Suprapubic skin (tissue), 4 donors: Measurements from ENCODE around the gene ADCY3. TPM values are rescaled to one million over a fixed set of nuclear protein-coding genes. Genes with fewer than 3 reads are reported as not detected.

Experiments used
- DNase-seq, 2 donors: peaks; one replicate each; pipeline ENCODE4 v3.0.0-alpha.2; 2019; ENCODE audit warnings: low spot score in 2 of 2
- H3K27ac ChIP-seq: fragments of 200-600 bp; sonication (generic); one replicate; pipeline ENCODE4 v1.5.1; 2019
- H3K27me3 ChIP-seq: fragments of 200-600 bp; sonication (generic); one replicate; pipeline ENCODE4 v1.5.1; 2019
- H3K36me3 ChIP-seq: fragments of 200-600 bp; sonication (generic); one replicate; pipeline ENCODE4 v1.5.1; 2019
- H3K4me1 ChIP-seq: fragments of 200-600 bp; sonication (generic); one replicate; pipeline ENCODE4 v1.5.1; 2019
- H3K4me3 ChIP-seq: fragments of 200-600 bp; sonication (generic); one replicate; pipeline ENCODE4 v1.5.1; 2019; ENCODE audit warnings: mild to moderate bottlenecking
- H3K9me3 ChIP-seq: fragments of 200-600 bp; sonication (generic); one replicate; pipeline ENCODE4 v1.5.1; 2019
- CTCF ChIP-seq, 2 donors: fragments of 200-600 bp in 1 of 2; fragments of 450-650 bp in 1 of 2; sonication (generic) in 1 of 2; IDR thresholded peaks; one replicate each; pipeline ENCODE4 v1.5.1; 2016 to 2019; ENCODE audit warnings: antibody characterized with exemption in 2 of 2, mild to moderate bottlenecking in 1 of 2, moderate library complexity in 1 of 2
- EP300 ChIP-seq: sonication (generic); formaldehyde crosslinking; IDR thresholded peaks from one replicate; pipeline ENCODE4 v1.6.1; 2017; ENCODE audit warnings: antibody characterized with exemption
- POLR2A ChIP-seq, 2 donors: fragments of 450-650 bp; IDR thresholded peaks; one replicate each; pipeline ENCODE4 v1.6.1; 2017; ENCODE audit warnings: antibody characterized with exemption in 2 of 2, mild to moderate bottlenecking in 2 of 2, moderate library complexity in 2 of 2
- POLR2AphosphoS5 ChIP-seq, 3 donors: sonication (generic); formaldehyde crosslinking; IDR thresholded peaks; one replicate each; pipeline ENCODE4 v1.6.1; 2017; ENCODE audit warnings: antibody characterized with exemption in 3 of 3
- WGBS: methylation state at CpG from one replicate; pipeline ENCODE4 v1.1.5; 2018; 5-methylcytosine and 5-hydroxymethylcytosine counted together
- total RNA-seq, 4 donors: library from RNA; depleted of rRNA; stranded (reverse); fragments of >200 nt; gene quantifications; one replicate each; pipeline ENCODE4 v1.1.0, GENCODE V29; 2016

The ADCY3 gene
- total RNA-seq, 4 donors from 2014 or later: 45.2 to 108 (median 66.9) TPM

DNA sequence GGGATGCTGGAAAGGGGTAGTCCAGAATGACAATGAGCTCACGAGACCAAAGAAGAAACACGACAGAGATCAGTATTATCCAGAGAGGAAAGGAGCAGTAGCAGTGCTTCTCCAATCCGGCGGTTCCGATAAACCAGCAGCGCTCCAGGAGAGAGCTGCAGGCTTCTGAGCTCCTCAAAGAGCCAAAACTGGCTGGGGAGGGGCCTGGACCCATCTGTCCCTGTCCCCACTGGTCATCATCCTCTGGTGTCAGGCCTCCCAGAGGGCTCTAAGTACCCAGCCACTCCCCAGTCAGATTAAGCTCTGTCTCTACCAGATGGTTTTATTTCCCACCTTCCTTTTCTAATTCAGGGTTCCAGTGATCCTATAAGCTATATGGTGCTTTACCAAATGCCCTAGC, 28.5 kb upstream of the ADCY3 start:
- no peak for TF ChIP-seq POLR2AphosphoS5 (IDR thresholded peaks at IDR 0.05)
- Histone ChIP-seq H3K27ac (no peak overlapping the region), H3K9me3 (no peaks in the 10 kb centered on the region), H3K36me3 (peaks cover 68% of the 10 kb centered on the region), H3K4me3 (no peak overlapping the region), H3K4me1 (no peaks in the 10 kb centered on the region), H3K27me3 (no peaks in the 10 kb centered on the region)
- no peak for DNase-seq
- 85% methylated on average over 6 of the region's 6 CpGs for WGBS

- 93% methylated on average over 3 of the region's 3 CpGs for WGBS
- H3K4me1 ChIP-seq: no peaks in the 10 kb centered on the region
- H3K4me3 ChIP-seq: no peak overlapping the region
- no peak for DNase-seq
- no peaks in the 10 kb centered on the region for H3K9me3 ChIP-seq
- TF ChIP-seq CTCF (IDR thresholded peaks at IDR 0.05) (no peak), EP300 (no peak), POLR2A (IDR thresholded peaks at IDR 0.05) (no peak), POLR2AphosphoS5 (IDR thresholded peaks at IDR 0.05) (no peak)
- H3K27ac ChIP-seq: no peak overlapping the region
- H3K27me3 ChIP-seq: no peaks in the 10 kb centered on the region
- peaks cover 59% of the 10 kb centered on the region for H3K36me3 ChIP-seq
Measured at GRCh38 chr2:24947561-24948157, 27.6 kb upstream of the ADCY3 start.

- Histone ChIP-seq H3K27ac (no peak overlapping the region), H3K27me3 (no peaks in the 10 kb centered on the region), H3K4me3 (no peak overlapping the region), H3K36me3 (peaks cover 43% of the 10 kb centered on the region), H3K4me1 (no peaks in the 10 kb centered on the region), H3K9me3 (no peaks in the 10 kb centered on the region)
- no peak for DNase-seq
- WGBS: 84% methylated on average over 4 of the region's 4 CpGs
- TF ChIP-seq EP300 (no peak), POLR2AphosphoS5 (IDR thresholded peaks at IDR 0.05) (no peak), POLR2A (IDR thresholded peaks at IDR 0.05) (no peak)
Measured at GRCh38 chr2:24945907-24946306, 25.9 kb upstream of the ADCY3 start.

- Histone ChIP-seq H3K9me3 (no peaks in the 10 kb centered on the region), H3K27ac (no peak overlapping the region), H3K4me1 (no peaks in the 10 kb centered on the region), H3K27me3 (no peaks in the 10 kb centered on the region), H3K36me3 (peaks cover 24% of the 10 kb centered on the region), H3K4me3 (no peak overlapping the region)
- WGBS: 78% methylated on average over 7 of the region's 7 CpGs
- DNase-seq: no peak
- TF ChIP-seq POLR2AphosphoS5 (IDR thresholded peaks at IDR 0.05) (no peak), CTCF (IDR thresholded peaks at IDR 0.05) (no peak), POLR2A (IDR thresholded peaks at IDR 0.05) (no peak), EP300 (no peak)
Measured at GRCh38 chr2:24943427-24944053, 23.5 kb upstream of the ADCY3 start.

GRCh38 chr2:24939353-24939752, 19.3 kb upstream of the ADCY3 start:
- H3K36me3 ChIP-seq: no peaks in the 10 kb centered on the region
- 84% methylated on average over 6 of the region's 6 CpGs for WGBS
- no peak for DNase-seq
- no peak for TF ChIP-seq POLR2A (IDR thresholded peaks at IDR 0.05)
- no peak for TF ChIP-seq POLR2AphosphoS5 (IDR thresholded peaks at IDR 0.05)
- no peak for TF ChIP-seq CTCF (IDR thresholded peaks at IDR 0.05)
- no peak for TF ChIP-seq EP300
- no peaks in the 10 kb centered on the region for H3K4me1 ChIP-seq
- H3K9me3 ChIP-seq: no peaks in the 10 kb centered on the region
- H3K4me3 ChIP-seq: no peak overlapping the region
- no peak overlapping the region for H3K27ac ChIP-seq
- H3K27me3 ChIP-seq: no peaks in the 10 kb centered on the region

DNA sequence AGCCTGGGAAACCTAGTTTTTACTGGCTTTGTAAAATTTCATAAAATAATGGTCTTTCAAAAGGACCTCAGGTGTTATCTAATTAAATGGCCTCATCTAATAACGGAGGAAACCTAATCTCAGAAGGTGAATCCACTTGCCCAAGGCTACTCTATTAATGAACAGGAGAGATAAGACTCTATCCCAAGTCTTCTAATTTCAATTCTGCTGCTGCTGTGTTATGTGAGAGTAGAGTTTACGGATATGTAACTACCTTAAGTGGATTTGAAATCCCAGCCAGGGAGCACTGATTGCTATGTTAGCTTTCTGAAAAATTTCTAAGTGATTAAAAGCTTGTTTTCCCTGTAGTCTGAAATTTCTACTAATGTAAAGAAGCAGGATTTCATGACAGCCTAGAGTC, 17.2 kb upstream of the ADCY3 start:
- no peaks in the 10 kb centered on the region for H3K9me3 ChIP-seq
- H3K27me3 ChIP-seq: no peaks in the 10 kb centered on the region
- H3K27ac ChIP-seq: no peak overlapping the region
- H3K36me3 ChIP-seq: no peaks in the 10 kb centered on the region
- H3K4me1 ChIP-seq: no peaks in the 10 kb centered on the region
- no peak overlapping the region for H3K4me3 ChIP-seq
- WGBS: 91% methylated on average over 2 of the region's 2 CpGs
- TF ChIP-seq CTCF (IDR thresholded peaks at IDR 0.05): no peak
- no peak for DNase-seq
